GM12801 (cell line): ENCODE data around the gene DDX42.

Experiments used
- CTCF ChIP-seq: IDR thresholded peaks from one replicate; pipeline ENCODE4 v1.5.1; 2011; ENCODE audit warnings: control low read depth; ENCODE audit not compliant: insufficient read length; ENCODE audit errors: extremely low read depth

Gene DDX42

GRCh38 chr17:63783522-63783921, 9.6 kb downstream of the DDX42 start:
- TF ChIP-seq CTCF = no peak

- TF ChIP-seq CTCF = no peak
Measured at GRCh38 chr17:63785556-63785955, 11.6 kb downstream of the DDX42 start.

- no peak for TF ChIP-seq CTCF
Measured at GRCh38 chr17:63786117-63786516, 12.1 kb downstream of the DDX42 start.

GRCh38 chr17:63786971-63787711, 13.2 kb downstream of the DDX42 start:
- TF ChIP-seq CTCF = no peak

GRCh38 chr17:63790057-63790456, 16.1 kb downstream of the DDX42 start:
- no peak for TF ChIP-seq CTCF

GRCh38 chr17:63792055-63792729, 18.2 kb downstream of the DDX42 start:
- TF ChIP-seq CTCF = no peak

- no peak for TF ChIP-seq CTCF
Measured at GRCh38 chr17:63798572-63799106, 24.7 kb downstream of the DDX42 start.
